ENCODE data around the gene CHST7.

CHST7 gene

DNA sequence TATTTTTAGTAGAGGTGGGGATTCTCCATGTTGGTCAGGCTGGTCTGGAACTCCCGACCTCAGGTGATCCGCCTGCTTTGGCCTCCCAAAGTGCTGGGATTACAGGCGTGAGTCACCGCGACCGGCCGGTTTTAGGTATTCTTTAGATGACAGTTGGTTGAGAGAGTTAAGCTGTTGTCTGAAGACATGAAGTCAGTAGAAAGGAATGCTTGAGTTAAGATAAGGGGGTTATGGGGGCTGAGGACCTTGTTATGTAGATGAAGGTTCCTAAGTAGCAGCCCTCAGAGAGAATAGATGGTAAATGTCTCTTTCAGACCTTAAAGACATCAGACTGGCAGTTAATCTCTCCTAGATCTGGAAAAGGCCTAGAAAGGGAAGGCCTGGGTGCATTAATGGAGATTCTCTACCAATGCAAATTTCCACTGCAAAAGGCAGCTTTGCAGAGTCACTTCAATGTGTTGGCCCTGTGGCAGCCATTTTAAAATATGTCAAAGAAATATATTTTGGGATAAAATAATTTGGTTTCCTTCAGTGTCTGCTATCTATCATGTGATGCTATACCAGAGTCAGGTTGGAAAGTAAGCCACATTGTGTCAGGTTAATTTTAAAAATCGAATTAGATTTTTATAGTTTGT, 22.0 kb upstream of the CHST7 start:
- Histone ChIP-seq H3K4me1 (ENCODE audit: control insufficient read depth in 2 of 2, insufficient read depth in 2 of 2, low read length in 2 of 2) (peaks cover 0 to under 1% of the 10 kb centered on the region in 2 donors), H3K36me3 (ENCODE audit: control insufficient read depth in 2 of 2, insufficient read depth in 2 of 2, low read length in 2 of 2) (no peaks in the 10 kb centered on the region), H3K9me3 (ENCODE audit: control insufficient read depth in 2 of 2, low read length in 2 of 2) (no peaks in the 10 kb centered on the region), H3K4me3 (ENCODE audit: low read length in 2 of 2) (no peak overlapping the region), H3K27ac (ENCODE audit: low read depth in 2 of 2, low read length in 2 of 2) (no peak overlapping the region), H3K9ac (ENCODE audit: low read depth in 1 of 2, low read length in 2 of 2) (no peak overlapping the region), H3K27me3 (ENCODE audit: control insufficient read depth in 2 of 2, insufficient read depth in 2 of 2, low read length in 2 of 2) (no peaks in the 10 kb centered on the region)

DNA sequence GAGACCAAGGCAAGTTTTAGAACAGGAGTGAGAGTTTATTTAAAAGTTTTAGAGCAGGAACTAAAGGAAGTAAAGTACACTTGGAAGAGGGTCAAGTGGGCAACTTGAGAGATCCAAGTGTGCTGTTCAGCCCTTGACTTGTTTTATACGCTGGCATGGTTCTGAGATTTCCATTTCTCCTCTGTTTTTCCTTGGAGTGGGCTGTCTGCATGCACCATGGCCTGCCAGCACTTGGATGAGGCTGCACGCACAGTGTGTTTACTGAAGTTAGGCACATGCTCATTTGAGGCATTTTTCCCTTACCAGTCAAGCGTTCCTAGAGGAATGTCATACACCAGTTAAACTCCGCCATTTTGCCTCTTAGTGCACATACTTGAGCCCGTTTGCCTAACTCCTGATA, 19.6 kb upstream of the CHST7 start:
- Histone ChIP-seq H3K36me3 (ENCODE audit: control insufficient read depth in 2 of 2, insufficient read depth in 2 of 2, low read length in 2 of 2) (no peaks in the 10 kb centered on the region), H3K9me3 (ENCODE audit: control insufficient read depth in 2 of 2, low read length in 2 of 2) (no peaks in the 10 kb centered on the region), H3K9ac (ENCODE audit: low read depth in 1 of 2, low read length in 2 of 2) (no peak overlapping the region), H3K4me1 (ENCODE audit: control insufficient read depth in 2 of 2, insufficient read depth in 2 of 2, low read length in 2 of 2) (no peaks in the 10 kb centered on the region), H3K27me3 (ENCODE audit: control insufficient read depth in 2 of 2, insufficient read depth in 2 of 2, low read length in 2 of 2) (no peaks in the 10 kb centered on the region), H3K27ac (ENCODE audit: low read depth in 2 of 2, low read length in 2 of 2) (no peak overlapping the region), H3K4me3 (ENCODE audit: low read length in 2 of 2) (no peak overlapping the region)

- no peaks in the 10 kb centered on the region for H3K27me3 ChIP-seq (ENCODE audit: control insufficient read depth in 2 of 2, insufficient read depth in 2 of 2, low read length in 2 of 2)
- no peaks in the 10 kb centered on the region for H3K36me3 ChIP-seq (ENCODE audit: control insufficient read depth in 2 of 2, insufficient read depth in 2 of 2, low read length in 2 of 2)
- H3K9ac ChIP-seq (ENCODE audit: low read depth in 1 of 2, low read length in 2 of 2) = no peak overlapping the region
- H3K9me3 ChIP-seq (ENCODE audit: control insufficient read depth in 2 of 2, low read length in 2 of 2) = no peaks in the 10 kb centered on the region
- no peak overlapping the region for H3K4me3 ChIP-seq (ENCODE audit: low read length in 2 of 2)
- no peaks in the 10 kb centered on the region for H3K4me1 ChIP-seq (ENCODE audit: control insufficient read depth in 2 of 2, insufficient read depth in 2 of 2, low read length in 2 of 2)
- no peak overlapping the region for H3K27ac ChIP-seq (ENCODE audit: low read depth in 2 of 2, low read length in 2 of 2)
Observed at GRCh38 chrX:46554942-46555341, 18.6 kb upstream of the CHST7 start.

GRCh38 chrX:46559062-46559461, 14.5 kb upstream of the CHST7 start:
- no peaks in the 10 kb centered on the region for H3K9me3 ChIP-seq (ENCODE audit: control insufficient read depth in 2 of 2, low read length in 2 of 2)
- no peak overlapping the region for H3K27ac ChIP-seq (ENCODE audit: low read depth in 2 of 2, low read length in 2 of 2)
- H3K36me3 ChIP-seq (ENCODE audit: control insufficient read depth in 2 of 2, insufficient read depth in 2 of 2, low read length in 2 of 2) = no peaks in the 10 kb centered on the region
- H3K4me1 ChIP-seq (ENCODE audit: control insufficient read depth in 2 of 2, insufficient read depth in 2 of 2, low read length in 2 of 2) = no peaks in the 10 kb centered on the region
- no peak overlapping the region for H3K4me3 ChIP-seq (ENCODE audit: low read length in 2 of 2)
- H3K27me3 ChIP-seq (ENCODE audit: control insufficient read depth in 2 of 2, insufficient read depth in 2 of 2, low read length in 2 of 2) = peaks cover 0 to 3% of the 10 kb centered on the region in 2 donors
- H3K9ac ChIP-seq (ENCODE audit: low read depth in 1 of 2, low read length in 2 of 2) = no peak overlapping the region

DNA sequence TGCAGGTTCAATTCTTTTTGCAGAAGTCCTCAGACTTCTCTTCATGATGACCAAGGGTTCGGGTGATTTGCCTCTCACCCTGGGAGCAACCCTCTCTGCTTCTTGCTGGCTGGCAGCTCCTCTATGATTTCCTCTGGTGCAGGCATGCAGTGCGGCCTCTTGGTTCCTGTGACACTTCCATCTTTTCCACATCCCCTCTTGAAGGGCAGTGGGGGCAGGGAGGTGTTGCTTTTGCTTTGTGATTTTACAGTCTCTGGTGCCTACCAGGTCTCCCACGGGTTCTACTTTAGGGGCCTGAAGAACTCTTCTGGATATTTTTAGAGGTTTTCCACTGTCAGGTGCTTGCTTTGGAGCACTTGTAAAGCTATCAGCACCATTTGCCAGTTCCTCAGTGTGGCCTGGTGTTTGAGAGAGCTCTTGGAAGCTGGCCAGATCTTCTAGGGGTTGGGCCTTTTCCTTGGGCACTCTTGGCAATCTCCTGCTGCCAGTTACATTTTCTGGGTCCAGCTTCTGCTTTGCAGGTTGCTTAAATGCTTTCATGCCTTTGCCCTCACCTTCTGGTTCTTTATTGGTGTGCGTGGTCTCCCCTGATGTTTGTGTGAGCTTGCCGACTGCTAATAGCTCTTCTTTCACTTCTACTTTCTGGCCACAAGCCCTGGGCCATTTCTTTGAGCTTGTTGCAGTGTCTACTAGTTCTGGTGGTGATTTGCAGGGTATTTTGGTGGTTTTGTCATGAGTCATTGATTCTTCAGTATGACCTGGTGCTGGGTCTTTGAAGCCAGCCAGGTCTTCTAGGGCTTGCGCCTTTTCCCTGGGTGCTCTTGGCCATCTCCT, 11.5 kb upstream of the CHST7 start:
- no peaks in the 10 kb centered on the region for H3K9me3 ChIP-seq (ENCODE audit: control insufficient read depth in 2 of 2, low read length in 2 of 2)
- no peak overlapping the region for H3K9ac ChIP-seq (ENCODE audit: low read depth in 1 of 2, low read length in 2 of 2)
- H3K4me1 ChIP-seq (ENCODE audit: control insufficient read depth in 2 of 2, insufficient read depth in 2 of 2, low read length in 2 of 2) = peaks cover 0 to 4% of the 10 kb centered on the region in 2 donors
- no peak overlapping the region for H3K4me3 ChIP-seq (ENCODE audit: low read length in 2 of 2)
- H3K27ac ChIP-seq (ENCODE audit: low read depth in 2 of 2, low read length in 2 of 2) = no peak overlapping the region
- no peaks in the 10 kb centered on the region for H3K36me3 ChIP-seq (ENCODE audit: control insufficient read depth in 2 of 2, insufficient read depth in 2 of 2, low read length in 2 of 2)
- peaks cover 0 to 3% of the 10 kb centered on the region in 2 donors for H3K27me3 ChIP-seq (ENCODE audit: control insufficient read depth in 2 of 2, insufficient read depth in 2 of 2, low read length in 2 of 2)

DNA sequence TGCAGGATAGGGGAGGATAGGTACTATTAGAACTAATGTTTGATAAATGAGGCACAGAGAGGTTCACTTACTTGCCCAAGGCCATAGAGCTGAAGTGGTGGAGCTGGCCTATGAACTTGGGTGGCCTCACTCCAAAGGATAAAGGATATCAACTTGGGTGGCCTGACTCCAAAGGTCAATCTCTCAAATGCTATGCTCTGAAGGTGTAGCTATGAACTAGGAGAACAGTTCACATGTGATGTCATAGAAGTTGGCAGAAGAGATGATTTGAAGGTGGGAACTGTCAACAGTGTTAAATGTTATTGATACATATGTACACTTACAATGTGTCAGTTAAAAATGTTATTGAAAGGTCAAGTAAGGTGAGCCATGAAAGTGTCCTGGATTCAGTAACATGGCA, 6.2 kb upstream of the CHST7 start:
- H3K4me3 ChIP-seq (ENCODE audit: low read length in 2 of 2) = no peak overlapping the region
- no peak overlapping the region for H3K9ac ChIP-seq (ENCODE audit: low read depth in 1 of 2, low read length in 2 of 2)
- H3K27ac ChIP-seq (ENCODE audit: low read depth in 2 of 2, low read length in 2 of 2) = no peak overlapping the region
- H3K4me1 ChIP-seq (ENCODE audit: control insufficient read depth in 2 of 2, insufficient read depth in 2 of 2, low read length in 2 of 2) = peaks cover 0 to 8% of the 10 kb centered on the region in 2 donors
- H3K36me3 ChIP-seq (ENCODE audit: control insufficient read depth in 2 of 2, insufficient read depth in 2 of 2, low read length in 2 of 2) = no peaks in the 10 kb centered on the region
- H3K27me3 ChIP-seq (ENCODE audit: control insufficient read depth in 2 of 2, insufficient read depth in 2 of 2, low read length in 2 of 2) = no peaks in the 10 kb centered on the region
- no peaks in the 10 kb centered on the region for H3K9me3 ChIP-seq (ENCODE audit: control insufficient read depth in 2 of 2, low read length in 2 of 2)

DNA sequence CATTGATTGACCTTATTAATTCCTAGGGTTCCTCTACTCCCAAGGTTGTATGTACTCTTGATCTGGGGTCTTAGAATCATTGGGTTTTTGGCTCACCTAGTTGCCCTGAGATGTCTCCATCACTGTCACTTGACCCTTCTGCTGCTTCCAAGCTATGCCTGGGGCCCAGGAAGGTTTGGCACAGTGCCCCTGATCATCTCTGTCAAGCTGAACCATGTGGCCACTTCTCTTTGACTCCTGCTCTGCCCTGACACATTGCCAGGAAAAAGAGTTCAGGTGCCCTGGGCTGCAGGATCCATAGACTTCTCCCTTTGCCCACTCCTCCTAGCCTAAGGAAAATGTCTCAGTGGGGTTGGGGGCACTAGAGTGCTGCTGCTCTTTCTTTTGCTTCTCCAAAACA, 3.9 kb upstream of the CHST7 start:
- H3K36me3 ChIP-seq (ENCODE audit: control insufficient read depth in 2 of 2, insufficient read depth in 2 of 2, low read length in 2 of 2) = no peaks in the 10 kb centered on the region
- H3K27me3 ChIP-seq (ENCODE audit: control insufficient read depth in 2 of 2, insufficient read depth in 2 of 2, low read length in 2 of 2) = no peaks in the 10 kb centered on the region
- H3K4me1 ChIP-seq (ENCODE audit: control insufficient read depth in 2 of 2, insufficient read depth in 2 of 2, low read length in 2 of 2) = peaks cover 0 to 15% of the 10 kb centered on the region in 2 donors
- H3K4me3 ChIP-seq (ENCODE audit: low read length in 2 of 2) = no peak overlapping the region
- H3K27ac ChIP-seq (ENCODE audit: low read depth in 2 of 2, low read length in 2 of 2) = no peak overlapping the region
- H3K9ac ChIP-seq (ENCODE audit: low read depth in 1 of 2, low read length in 2 of 2) = no peak overlapping the region
- H3K9me3 ChIP-seq (ENCODE audit: control insufficient read depth in 2 of 2, low read length in 2 of 2) = no peaks in the 10 kb centered on the region

- no peaks in the 10 kb centered on the region for H3K36me3 ChIP-seq (ENCODE audit: control insufficient read depth in 2 of 2, insufficient read depth in 2 of 2, low read length in 2 of 2)
- peaks cover 2 to 12% of the 10 kb centered on the region in 2 donors for H3K4me1 ChIP-seq (ENCODE audit: control insufficient read depth in 2 of 2, insufficient read depth in 2 of 2, low read length in 2 of 2)
- no peak overlapping the region for H3K4me3 ChIP-seq (ENCODE audit: low read length in 2 of 2)
- H3K27me3 ChIP-seq (ENCODE audit: control insufficient read depth in 2 of 2, insufficient read depth in 2 of 2, low read length in 2 of 2) = peaks cover 0 to 2% of the 10 kb centered on the region in 2 donors
- no peak overlapping the region for H3K9ac ChIP-seq (ENCODE audit: low read depth in 1 of 2, low read length in 2 of 2)
- no peaks in the 10 kb centered on the region for H3K9me3 ChIP-seq (ENCODE audit: control insufficient read depth in 2 of 2, low read length in 2 of 2)
- H3K27ac ChIP-seq (ENCODE audit: low read depth in 2 of 2, low read length in 2 of 2) = no peak overlapping the region
Observed at GRCh38 chrX:46571423-46572339, 1.9 kb upstream of the CHST7 start.

DNA sequence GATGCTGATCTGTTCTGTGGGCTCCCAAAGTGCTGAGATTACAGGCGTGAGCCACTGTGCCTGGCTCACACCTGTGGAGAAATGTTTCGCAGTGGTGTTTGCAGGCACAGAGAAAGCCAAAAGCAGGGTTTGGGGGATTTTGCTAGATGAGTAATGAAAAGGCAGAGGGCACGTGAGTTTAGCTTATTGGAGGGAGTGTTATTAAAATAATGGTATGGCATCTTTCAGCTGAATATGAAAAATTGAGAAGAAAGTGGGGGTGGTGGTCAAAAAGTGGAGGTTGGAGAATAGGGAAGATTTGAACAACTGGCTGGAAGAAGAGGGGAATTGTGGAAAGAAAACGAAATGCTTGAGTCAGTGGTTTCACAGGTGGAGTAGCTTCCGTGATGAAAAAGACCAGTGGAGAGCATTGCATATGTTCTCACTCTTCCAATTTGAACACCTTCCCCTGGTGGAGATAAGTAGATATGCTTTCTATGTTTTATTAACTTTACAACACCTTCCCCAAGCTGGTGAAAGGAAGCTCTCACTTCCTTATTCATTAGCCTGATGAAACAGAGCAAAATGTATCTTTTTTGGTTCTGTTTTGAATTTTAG, 1.1 kb upstream of the CHST7 start:
- Histone ChIP-seq H3K27ac (ENCODE audit: low read depth in 2 of 2, low read length in 2 of 2) (no peak overlapping the region), H3K4me1 (ENCODE audit: control insufficient read depth in 2 of 2, insufficient read depth in 2 of 2, low read length in 2 of 2) (peaks cover 2 to 12% of the 10 kb centered on the region in 2 donors), H3K27me3 (ENCODE audit: control insufficient read depth in 2 of 2, insufficient read depth in 2 of 2, low read length in 2 of 2) (peaks cover 0 to 2% of the 10 kb centered on the region in 2 donors), H3K4me3 (ENCODE audit: low read length in 2 of 2) (no peak overlapping the region), H3K9me3 (ENCODE audit: control insufficient read depth in 2 of 2, low read length in 2 of 2) (no peaks in the 10 kb centered on the region), H3K36me3 (ENCODE audit: control insufficient read depth in 2 of 2, insufficient read depth in 2 of 2, low read length in 2 of 2) (no peaks in the 10 kb centered on the region), H3K9ac (ENCODE audit: low read depth in 1 of 2, low read length in 2 of 2) (no peak overlapping the region)
